GM20000 (cell line): ENCODE results near the gene ZPR1.
A peak's percentile ranks its signal among the peaks of the same experiment; 100 is the strongest.

Source experiments
- DNase-seq: peaks from one replicate; pipeline ENCODE4 v3.0.0; 2012; ENCODE audit warnings: low spot score
- CTCF ChIP-seq: IDR thresholded peaks from 2 replicates; pipeline ENCODE4 v1.5.1; 2012; ENCODE audit warnings: mild to moderate bottlenecking, control low read depth; ENCODE audit errors: extremely low read depth, missing control alignments

Gene ZPR1

GRCh38 chr11:116788975-116789374 lies 1.2 kb upstream of the ZPR1 start:
- DNase-seq: peak; percentile 26
- no peak for TF ChIP-seq CTCF

- peak; percentile 36 for DNase-seq
- TF ChIP-seq CTCF: no peak
Observed at GRCh38 chr11:116788534-116788933, 711 bp upstream of the ZPR1 start.

GRCh38 chr11:116787436-116787785 lies 412 bp downstream of the ZPR1 start:
- DNase-seq: no peak

GRCh38 chr11:116786966-116787365 lies 857 bp downstream of the ZPR1 start:
- no peak for TF ChIP-seq CTCF
- no peak for DNase-seq

More at GRCh38 chr11:116787436-116787785, 412 bp downstream of the ZPR1 start:
- TF ChIP-seq CTCF: no peak

GRCh38 chr11:116786326-116786725 lies 1.5 kb downstream of the ZPR1 start:
- no peak for TF ChIP-seq CTCF
- no peak for DNase-seq

- TF ChIP-seq CTCF: no peak
- no peak for DNase-seq
Observed at GRCh38 chr11:116782728-116783127, 5.1 kb downstream of the ZPR1 start.

- TF ChIP-seq CTCF: no peak
- DNase-seq: no peak
Observed at GRCh38 chr11:116778556-116778955, 9.3 kb downstream of the ZPR1 start.
